T-helper 1 cell treated with Interleukin-12 subunit alpha and Interleukin-12 subunit beta and Interleukin-4 antibody, amounts not matched to agents 30 ng/mL and 1 ng/mL, for 36 hours (primary cell): ENCODE measurements around the gene OVOL1. TPM values are rescaled to one million over a fixed set of nuclear protein-coding genes. Genes with fewer than 3 reads are reported as not detected.

Source experiments
- intact Hi-C: fragments of 100-400 bp; cut with micrococcal nuclease; formaldehyde crosslinking; loops from one replicate; pipeline ENCODE4 v1.15.1; 2024
- total RNA-seq: library from RNA; stranded (reverse); gene quantifications from 2 replicates; pipeline ENCODE4 v1.2.3, GENCODE V29; 2022

The OVOL1 gene
- total RNA-seq: not detected in 2 replicates

DNA sequence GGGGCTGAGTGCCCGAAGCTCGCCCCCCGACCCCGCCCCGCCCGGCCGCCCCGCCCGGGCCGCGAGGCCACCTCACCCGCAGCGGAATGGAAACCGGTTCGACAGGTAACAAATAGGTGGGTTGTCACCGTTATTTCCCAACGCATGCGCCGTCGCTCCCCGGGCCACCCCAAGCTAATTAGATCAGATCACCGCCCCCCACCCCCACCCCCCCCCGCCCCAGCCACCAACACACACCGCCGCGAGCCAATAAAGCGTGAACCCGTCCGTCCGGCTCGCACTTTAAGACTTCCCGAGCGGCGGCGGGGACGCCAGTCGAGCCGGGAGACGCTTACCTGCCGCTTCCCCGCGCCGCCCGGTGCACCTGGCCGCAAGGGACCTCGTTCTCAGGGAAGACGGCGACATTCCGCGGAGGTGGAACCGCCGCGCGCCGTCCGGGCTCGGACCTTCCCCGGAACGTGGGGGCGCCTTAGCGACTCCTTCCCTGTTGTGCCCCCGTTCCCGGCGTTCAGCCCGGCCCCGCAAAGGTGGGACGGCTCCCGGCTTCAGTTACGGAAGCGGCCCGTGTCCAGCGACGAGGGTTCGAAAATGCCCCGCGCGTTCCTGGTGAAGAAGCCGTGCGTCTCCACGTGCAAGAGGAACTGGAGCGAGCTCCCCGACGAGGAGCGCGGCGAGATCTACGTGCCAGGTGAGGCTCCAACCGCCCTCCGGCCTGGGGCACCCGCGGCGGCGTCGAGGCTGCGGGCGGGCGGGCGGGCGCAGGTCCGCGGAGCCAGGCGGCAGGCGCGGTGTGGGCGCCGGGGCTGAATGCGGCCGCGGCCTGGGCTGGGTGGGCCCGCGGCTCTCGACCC, at the start of gene OVOL1:
OVOL1 (plus strand) TSS at position 278 of the 851 bp plus-strand sequence; CDS start at position 589, 311 bp downstream.
- intact Hi-C loops: loop anchor here (1.0 kb wide), 1 partner anchor 30 kb away; no protein-coding TSS in a partner anchor

DNA sequence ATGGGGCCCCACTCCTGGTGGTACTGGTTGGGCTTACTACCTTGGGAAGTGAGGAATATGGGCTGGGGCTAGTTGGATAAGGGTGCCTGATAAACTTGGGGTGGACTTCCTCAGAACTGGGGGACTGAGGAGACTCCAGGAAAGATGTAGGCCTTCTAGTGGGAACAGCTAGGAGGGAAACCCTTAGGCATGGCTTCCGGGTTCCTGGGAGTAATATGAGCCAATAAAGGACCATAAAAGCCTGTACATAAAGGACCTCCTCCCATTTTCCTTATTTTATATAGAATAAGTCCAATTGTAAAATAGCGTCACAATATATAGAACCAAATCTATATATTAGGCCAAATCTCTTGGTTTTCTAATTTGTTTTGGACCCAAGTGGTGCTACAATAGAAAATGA, 47.8 kb upstream of the OVOL1 start:
- intact Hi-C loops: no loop called here

DNA sequence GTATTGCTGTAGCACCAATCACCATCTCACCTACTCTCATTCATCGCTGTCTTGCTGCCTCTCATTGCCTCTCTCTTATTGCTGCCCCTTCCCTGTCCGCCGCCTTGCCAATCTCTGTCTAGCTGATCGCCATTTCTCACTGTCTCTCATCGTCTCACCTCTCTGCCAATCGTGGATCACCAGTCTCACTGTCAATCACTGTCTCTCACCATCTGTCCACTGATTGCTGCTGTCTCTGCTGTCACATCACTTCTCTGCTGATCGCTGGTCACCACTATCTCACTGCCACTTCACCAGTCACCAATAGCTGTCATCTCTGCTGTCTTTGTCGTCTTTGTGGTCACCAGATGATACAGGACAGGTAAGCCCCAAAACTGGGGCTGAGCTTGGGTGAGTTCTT, 45.7 kb upstream of the OVOL1 start:
- intact Hi-C loops: no loop called here

DNA sequence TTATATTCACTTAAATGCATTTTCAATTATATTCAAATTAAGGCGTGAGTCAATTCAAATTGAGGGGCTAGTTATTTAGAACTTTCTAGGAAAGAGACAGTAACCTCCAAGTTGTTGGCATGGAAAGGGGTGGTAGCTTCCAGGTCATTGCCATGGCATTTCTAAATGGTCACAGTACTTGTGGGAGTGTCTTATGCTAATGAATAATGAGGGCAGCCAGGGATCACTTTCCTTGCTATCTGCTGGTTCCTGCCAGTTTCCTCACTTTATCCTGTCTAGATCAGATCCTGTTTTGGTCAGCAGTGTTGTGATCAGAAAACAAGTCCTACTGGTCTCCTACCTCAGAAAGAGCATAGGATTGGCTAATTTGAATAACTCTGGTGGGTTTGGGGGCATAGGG, 44.5 kb upstream of the OVOL1 start:
- intact Hi-C loops: no loop called here

DNA sequence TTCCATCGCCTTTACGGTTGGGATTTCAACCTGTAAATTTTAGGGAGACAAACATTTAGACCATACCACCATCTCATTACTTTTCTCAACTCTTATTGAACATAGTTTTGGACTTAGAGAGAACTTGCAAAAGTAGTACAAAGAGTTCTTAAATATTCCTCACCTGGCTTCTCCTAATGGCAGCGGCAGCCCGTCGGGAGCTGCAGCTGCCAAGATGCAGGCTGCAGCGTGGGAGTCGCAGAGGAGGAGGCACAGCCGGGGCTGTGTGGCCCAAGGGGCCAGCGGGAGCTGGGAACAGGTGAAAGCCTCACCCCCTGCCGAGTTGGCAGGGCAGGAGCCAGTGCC, 43.2 kb upstream of the OVOL1 start:
- intact Hi-C loops: no loop called here

DNA sequence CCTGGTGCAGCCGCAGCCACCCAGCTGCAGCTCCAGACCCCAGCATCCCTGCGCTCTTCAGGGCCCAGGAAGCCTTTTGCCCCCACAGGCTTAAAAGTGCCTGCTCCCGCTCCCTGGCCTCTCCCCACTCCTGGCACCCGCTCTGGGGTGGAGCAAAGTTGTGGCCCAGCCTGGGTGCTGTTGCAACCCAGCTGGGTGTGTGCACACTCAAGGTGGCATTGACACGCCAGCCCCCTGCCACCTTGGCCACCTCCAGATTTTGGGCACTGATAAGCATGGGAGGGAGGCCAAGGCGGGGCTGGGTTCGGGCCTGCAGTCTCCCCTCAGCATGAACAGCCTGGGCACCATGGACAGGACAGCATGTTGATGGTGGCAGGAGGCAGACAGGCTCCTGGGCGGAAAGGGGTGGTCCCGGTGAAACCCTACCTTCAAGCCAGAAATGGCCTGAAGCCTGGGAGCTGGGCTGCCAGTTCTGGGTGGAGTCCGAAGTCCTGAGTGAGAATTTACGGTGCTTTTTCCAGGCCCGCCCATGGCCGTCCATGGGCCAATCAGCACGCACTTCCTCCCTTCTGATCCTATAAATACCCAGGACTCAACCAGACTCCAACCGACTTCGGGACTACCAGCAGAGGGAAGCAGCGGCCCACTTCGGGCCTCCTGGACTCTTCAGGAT, 42.7 kb upstream of the OVOL1 start:
- intact Hi-C loops: no loop called here

DNA sequence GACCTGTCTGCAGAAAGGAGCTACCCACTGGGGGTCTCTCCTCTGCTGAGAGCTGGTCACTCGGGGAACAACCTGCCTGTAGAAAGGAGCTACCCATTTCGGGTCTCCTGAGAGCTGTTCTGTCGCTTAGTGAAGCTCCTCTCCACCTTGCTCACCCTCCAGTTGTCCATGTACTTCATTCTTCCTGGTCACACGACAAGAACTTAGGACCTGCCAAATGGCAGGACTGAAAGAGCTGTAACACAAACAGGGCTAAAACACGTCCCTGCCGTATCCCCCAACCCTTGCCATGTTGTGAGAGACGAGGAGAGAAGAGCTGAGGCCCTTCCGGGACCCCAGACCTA, 42.2 kb upstream of the OVOL1 start:
- intact Hi-C loops: no loop called here

DNA sequence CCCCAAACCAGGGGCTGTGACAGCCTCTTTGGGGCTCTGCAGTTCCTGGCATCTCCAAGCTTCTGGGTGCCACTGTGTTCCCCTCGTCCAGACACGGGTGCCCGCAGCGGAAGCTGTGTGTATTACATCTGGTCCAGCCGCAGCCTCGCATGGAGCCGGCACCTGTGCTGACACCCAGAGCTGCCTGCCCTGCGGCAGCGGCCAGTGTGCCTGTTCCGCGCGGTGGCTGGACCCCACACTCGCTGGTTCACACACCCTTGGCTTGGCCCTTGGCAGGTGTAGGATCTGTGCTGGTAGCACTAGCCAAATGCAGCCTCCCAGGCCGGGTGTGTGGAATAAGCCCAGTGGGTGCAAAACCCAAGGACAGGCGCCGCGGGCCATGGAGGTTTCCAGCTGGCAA, 41.8 kb upstream of the OVOL1 start:
- intact Hi-C loops: no loop called here

DNA sequence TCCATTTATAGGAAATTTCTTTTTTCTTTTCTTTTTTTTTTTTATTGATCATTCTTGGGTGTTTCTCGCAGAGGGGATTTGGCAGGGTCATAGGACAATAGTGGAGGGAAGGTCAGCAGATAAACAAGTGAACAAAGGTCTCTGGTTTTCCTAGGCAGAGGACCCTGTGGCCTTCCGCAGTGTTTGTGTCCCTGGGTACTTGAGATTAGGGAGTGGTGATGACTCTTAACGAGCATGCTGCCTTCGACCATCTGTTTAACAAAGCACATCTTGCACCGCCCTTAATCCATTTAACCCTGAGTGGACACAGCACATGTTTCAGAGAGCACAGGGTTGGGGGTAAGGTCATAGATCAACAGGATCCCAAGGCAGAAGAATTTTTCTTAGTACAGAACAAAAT, 24.7 kb upstream of the OVOL1 start:
- intact Hi-C loops: loop anchor here (10.0 kb wide), 1 partner anchor 53 kb away; no protein-coding TSS in a partner anchor

DNA sequence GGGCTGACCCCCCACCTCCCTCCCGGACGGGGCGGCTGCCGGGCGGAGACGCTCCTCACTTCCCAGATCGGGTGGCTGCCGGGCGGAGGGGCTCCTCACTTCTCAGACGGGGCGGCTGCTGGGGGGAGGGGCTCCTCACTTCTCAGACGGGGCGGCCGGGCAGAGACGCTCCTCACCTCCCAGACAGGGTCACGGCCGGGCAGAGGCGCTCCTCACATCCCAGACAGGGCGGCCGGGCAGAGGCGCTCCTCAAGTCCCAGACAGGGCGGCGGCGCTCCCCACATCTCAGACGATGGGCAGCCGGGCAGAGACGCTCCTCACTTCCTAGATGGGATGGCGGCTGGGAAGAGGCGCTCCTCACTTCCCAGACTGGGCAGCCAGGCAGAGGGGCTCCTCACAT, 24.0 kb upstream of the OVOL1 start:
- intact Hi-C loops: loop anchor here (10.0 kb wide), 1 partner anchor 52 kb away; no protein-coding TSS in a partner anchor

DNA sequence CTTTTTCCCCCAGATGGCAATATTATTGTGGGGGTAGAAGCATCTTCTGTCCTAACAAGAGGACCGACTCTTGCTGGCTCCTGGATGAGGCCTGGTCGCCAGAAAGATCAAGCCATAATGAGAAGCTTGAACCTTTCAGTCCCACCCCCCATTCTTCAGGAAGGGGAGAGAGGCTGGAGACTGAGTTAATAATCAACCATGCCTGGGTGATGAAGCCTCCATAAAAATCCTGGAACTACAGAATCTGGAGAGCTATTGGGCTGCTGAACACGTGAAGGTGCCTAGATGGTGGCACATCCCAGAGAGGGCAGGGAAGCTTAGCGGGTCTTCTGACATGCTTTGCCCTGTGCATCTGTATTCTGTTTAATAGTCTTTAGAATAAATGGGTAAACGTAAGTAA, 22.4 kb upstream of the OVOL1 start:
- intact Hi-C loops: loop anchor here (10.0 kb wide), 1 partner anchor 50 kb away; no protein-coding TSS in a partner anchor

DNA sequence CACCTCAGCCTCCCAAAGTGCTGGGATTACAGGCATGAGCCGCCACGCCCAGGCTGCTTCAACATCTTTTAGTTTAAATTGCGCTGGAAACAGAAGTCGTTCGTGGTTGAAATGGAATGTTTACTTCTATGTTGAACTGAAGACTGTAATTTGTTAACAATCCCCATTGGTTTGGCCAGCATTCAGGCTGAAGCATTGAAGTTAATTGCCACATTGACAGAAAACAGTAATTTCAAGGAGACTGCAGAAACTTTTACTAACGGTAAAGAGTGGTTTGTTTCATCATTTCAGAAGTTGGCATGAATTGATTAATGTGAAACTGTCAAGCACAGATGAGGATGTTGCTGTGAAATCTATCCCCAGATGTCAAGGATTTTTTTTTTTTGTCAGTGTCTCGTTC, 20.3 kb upstream of the OVOL1 start:
- intact Hi-C loops: loop anchor here (10.0 kb wide), 1 partner anchor 48 kb away; no protein-coding TSS in a partner anchor

DNA sequence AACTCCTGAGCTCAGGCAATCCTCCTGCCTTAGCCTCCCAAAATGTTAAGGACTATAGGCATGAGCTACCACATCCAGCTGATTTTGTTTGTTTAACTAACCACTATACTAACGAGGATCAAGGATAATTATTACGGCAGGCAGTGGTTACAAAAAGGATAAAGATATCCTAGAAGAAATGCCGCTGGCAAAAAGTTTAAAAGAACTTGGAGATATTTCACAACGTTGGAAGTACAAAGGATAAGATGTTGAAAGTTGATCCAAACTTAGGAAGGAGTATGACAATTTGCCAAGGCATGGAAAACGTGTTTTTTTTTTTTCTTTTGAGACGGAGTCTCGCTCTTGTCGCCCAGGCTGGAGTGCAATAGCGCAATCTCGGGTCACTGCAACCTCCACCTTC, 19.5 kb upstream of the OVOL1 start:
- intact Hi-C loops: loop anchor here (10.0 kb wide), 1 partner anchor 47 kb away; no protein-coding TSS in a partner anchor

DNA sequence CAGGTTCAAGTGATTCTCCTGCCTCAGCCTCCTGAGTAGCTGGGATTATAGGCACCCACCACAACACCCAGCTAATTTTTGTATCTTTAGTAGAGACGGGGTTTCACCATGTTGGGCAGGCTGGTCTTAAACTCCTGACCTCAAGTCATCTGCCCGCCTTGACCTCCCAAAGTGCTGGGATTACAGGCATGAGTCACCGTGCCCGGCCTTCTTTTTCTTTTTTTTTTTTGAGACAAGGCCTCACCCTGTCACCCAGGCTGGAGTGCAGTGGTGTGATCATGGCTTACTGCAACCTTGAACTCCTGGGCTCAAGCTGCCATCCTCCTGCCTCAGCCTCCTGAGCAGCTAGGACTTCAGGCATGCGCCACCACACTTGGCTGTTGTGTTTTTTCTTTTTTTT, 19.1 kb upstream of the OVOL1 start:
- intact Hi-C loops: loop anchor here (10.0 kb wide), 1 partner anchor 47 kb away; no protein-coding TSS in a partner anchor

DNA sequence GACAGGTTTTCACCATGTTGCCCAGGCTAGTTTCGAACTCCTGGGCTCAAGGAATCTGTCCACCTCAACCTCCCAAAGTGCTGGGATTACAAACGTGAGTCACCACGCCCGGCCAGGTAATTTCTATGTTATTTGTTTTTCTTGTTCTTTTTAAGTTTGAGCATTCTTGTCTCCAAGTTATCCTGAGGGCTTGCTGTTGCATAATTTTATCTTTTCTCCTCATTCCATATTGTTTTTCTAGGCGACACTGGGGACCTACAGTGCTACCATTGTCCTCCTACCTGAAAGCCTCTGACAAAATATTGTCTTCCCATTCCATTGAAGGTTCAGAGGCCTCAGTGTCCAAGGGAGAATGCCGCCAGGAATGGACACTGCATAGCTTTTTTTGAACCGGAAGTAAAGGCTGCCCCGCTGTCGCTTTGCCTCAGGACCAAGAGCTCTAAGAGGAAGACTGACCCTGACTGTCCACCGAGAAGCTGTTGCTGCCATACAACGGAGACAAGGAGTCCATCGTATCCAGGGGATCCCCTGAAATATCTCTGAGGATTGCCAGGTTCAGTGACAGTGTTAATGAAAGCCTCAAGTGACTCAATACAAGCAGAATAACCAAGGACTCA, 15.8 kb upstream of the OVOL1 start:
- intact Hi-C loops: loop anchor here (1.0 kb wide), 1 partner anchor 60 kb away; no protein-coding TSS in a partner anchor

DNA sequence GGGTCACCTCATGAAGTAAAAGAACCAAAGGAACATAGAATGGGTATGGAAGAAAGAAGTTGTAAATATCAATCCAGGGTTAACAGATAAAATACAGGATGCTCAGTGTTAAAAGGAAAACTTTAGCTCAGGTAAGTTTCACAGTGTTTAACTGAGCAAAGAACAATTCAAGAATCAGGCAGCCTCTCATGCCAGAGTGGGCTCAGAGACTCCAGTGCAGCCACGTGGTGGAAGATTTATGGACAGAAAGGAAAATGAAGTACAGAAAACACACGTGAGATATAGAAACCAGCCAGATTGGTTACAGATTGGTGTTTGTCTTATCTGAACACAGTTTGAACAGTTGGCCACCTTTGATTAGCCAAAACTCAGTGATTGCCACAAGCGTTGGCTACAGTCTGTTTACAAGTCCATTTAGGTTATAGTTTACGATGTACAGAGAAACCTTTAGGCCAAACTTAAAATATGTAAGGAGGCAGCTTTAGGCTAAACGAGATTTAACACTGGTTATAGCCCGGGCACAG, 15.2 kb upstream of the OVOL1 start:
- intact Hi-C loops: no loop called here

DNA sequence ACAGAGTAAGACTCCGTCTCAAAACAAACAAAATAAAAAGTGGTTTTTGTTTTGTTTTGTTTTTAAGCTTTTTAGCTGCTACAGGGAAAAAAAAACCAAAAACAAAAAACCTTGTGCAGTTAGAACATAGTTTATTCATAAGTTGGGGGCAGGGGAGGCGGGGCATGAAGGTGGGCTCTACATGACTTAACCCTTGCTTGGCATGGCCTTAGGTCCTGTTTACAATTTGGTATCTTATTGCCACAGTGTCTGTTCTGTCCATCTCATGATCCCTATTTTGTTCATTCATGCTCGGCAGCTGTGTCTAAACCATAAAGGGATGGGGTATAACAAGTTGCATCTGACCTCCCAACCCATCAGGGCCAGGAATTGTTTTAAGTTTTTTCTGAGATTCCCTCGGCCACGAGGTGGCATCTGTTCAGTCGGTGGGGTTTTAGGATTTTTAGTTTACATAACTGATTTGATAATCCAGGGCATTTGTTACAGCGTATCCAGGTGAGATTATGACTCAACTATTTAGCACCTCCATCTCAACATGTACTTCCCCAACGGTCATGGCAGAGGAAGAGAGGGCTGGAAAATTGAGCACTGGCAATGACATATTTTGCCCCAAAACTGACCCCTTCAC, 13.0 kb upstream of the OVOL1 start:
- intact Hi-C loops: no loop called here

DNA sequence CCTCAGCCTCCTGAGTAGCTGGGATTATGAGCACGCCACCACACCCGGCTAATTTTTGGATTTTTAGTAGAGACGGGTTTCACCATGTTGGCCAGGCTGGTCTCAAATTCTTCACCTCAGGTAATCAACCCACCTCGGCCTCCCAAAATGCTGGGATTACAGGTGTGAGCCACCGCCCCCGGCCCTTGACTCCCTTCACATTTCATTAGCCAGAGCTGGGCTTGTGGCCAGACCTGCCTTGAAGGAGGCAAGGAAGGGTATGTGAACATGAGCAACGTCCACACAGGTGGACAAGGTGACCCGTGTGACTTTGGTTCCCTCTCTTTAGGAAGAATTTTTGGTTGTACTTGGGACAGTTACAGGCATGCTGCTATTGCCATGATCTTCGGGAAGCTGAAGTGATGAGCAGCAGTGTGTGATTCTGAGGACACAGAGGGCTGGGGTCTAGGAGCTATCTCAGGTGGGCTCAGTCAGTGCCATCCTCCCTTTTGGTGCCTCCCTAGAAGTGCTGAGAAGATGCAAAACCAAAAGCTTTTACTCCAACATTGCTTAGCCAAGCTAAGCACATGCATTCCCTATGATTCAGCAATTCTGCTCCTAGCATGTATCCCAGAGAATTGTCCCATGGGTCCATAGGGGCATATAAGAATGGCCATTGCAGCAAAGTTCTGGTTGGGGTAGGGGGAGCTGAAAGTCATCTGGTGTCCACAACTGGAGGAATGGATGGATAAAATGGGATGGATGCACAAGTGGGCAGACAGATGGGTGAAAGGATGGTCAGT, 12.1 kb upstream of the OVOL1 start:
- intact Hi-C loops: no loop called here

DNA sequence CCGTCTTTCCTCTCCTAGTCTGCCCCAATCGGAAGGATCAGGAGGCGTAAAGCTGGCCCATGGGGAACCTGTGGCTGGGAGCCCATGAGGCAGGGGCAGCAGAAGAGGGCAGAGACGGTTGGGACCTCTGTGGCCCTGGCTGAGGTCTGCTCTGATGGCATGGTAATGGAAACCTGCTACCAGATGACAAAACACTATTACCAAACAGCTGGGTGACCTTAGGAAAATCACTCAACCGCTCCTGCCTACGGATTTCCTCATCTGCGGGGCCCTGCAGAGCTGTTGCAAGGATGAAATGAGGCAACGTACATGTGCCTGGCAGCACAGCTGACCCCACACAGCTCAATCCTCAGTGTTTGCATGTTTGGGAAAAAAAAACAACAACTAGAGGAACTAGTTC, 10.7 kb upstream of the OVOL1 start:
- intact Hi-C loops: no loop called here

DNA sequence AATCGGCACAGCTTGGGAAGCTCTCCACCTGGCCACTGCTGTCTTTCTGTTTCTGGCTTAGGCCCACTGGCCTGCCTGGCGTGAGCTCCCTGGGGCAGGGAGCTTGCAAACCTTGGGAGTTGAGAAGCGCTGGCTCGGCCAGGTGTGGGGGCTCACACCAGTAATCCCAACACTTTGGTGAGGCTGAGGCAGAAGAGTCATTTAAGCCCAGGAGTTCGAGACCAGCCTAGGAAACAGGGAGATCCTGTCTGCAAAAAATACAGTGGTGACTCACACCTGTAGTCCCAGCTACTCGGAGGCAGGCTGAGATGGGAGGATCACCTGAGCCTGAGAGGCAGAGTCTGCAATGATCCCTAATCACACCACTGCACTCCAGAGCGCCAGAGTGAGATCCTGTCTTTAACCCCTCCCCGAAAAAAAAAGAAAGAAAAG, 10.1 kb upstream of the OVOL1 start:
- intact Hi-C loops: no loop called here
